Subcutaneous abdominal adipose tissue (tissue), 5 donors: Measurements from ENCODE around the gene RPIA.

Experiments
- H3K27ac ChIP-seq: one replicate; pipeline ENCODE4 v1.7.0; 2013; ENCODE audit warnings: low read depth, mild to moderate bottlenecking, inconsistent platforms, low read length, moderate library complexity
- H3K27me3 ChIP-seq, 5 donors: one replicate each; pipeline ENCODE4 v1.7.0; 2013; ENCODE audit warnings: low read length in 5 of 5, inconsistent platforms in 1 of 5; ENCODE audit not compliant: control insufficient read depth in 5 of 5, insufficient read depth in 4 of 5
- H3K36me3 ChIP-seq, 5 donors: one replicate each; pipeline ENCODE4 v1.7.0; 2013; ENCODE audit warnings: low read length in 5 of 5; ENCODE audit not compliant: control insufficient read depth in 5 of 5, insufficient read depth in 5 of 5
- H3K4me1 ChIP-seq, 5 donors: one replicate each; pipeline ENCODE4 v1.7.0; 2013; ENCODE audit warnings: low read length in 5 of 5, mild to moderate bottlenecking in 3 of 5, moderate library complexity in 1 of 5; ENCODE audit not compliant: control insufficient read depth in 5 of 5, insufficient read depth in 5 of 5
- H3K4me3 ChIP-seq, 5 donors: one replicate each; pipeline ENCODE4 v1.7.0; 2013; ENCODE audit warnings: low read length in 5 of 5, low read depth in 1 of 5
- H3K9ac ChIP-seq, 5 donors: one replicate each; pipeline ENCODE4 v1.7.0; 2013; ENCODE audit warnings: low read length in 5 of 5, mild to moderate bottlenecking in 4 of 5, moderate library complexity in 3 of 5
- H3K9me3 ChIP-seq, 5 donors: one replicate each; pipeline ENCODE4 v1.7.0; 2013; ENCODE audit warnings: low read length in 5 of 5; ENCODE audit not compliant: control insufficient read depth in 5 of 5
- donor health status: healthy.
- donor health status: healthy.
- donor health status: healthy.
- donor health status: healthy.
- donor health status: healthy.

Gene RPIA

GRCh38 chr2:88698027-88698413, 6.5 kb downstream of the RPIA start:
- H3K4me1 ChIP-seq = peaks cover 7 to 22% (median 17%) of the 10 kb centered on the region in 5 donors
- no peaks in the 10 kb centered on the region for H3K27me3 ChIP-seq
- peaks cover 8 to 28% (median 25%) of the 10 kb centered on the region in 5 donors for H3K36me3 ChIP-seq
- H3K9me3 ChIP-seq = no peaks in the 10 kb centered on the region
- no peak overlapping the region for H3K9ac ChIP-seq
- H3K27ac ChIP-seq = no peak overlapping the region
- no peak overlapping the region for H3K4me3 ChIP-seq

GRCh38 chr2:88698498-88699233, 7.2 kb downstream of the RPIA start:
- no peak overlapping the region for H3K27ac ChIP-seq
- no peaks in the 10 kb centered on the region for H3K9me3 ChIP-seq
- H3K27me3 ChIP-seq = no peaks in the 10 kb centered on the region
- no peak overlapping the region for H3K9ac ChIP-seq
- H3K4me3 ChIP-seq = no peak overlapping the region
- H3K4me1 ChIP-seq = peaks cover 4 to 15% (median 10%) of the 10 kb centered on the region in 5 donors
- H3K36me3 ChIP-seq = peaks cover 8 to 33% (median 25%) of the 10 kb centered on the region in 5 donors

- Histone ChIP-seq H3K9ac (no peak overlapping the region), H3K36me3 (peaks cover 0 to 12% (median 8%) of the 10 kb centered on the region in 5 donors), H3K9me3 (no peaks in the 10 kb centered on the region), H3K27me3 (no peaks in the 10 kb centered on the region), H3K4me1 (peaks cover 0 to 18% (median 14%) of the 10 kb centered on the region in 5 donors), H3K4me3 (no peak overlapping the region), H3K27ac (no peak overlapping the region)
Observed at GRCh38 chr2:88707003-88707402, 15.5 kb downstream of the RPIA start.

- Histone ChIP-seq H3K27ac (peak overlapping the region; percentile 73), H3K9me3 (no peaks in the 10 kb centered on the region), H3K4me1 (peaks cover 0 to 18% (median 14%) of the 10 kb centered on the region in 5 donors), H3K4me3 (peak overlapping the region in 2 of 5 donors; percentile 7 to 25), H3K36me3 (peaks cover 0 to 2% (median 0%) of the 10 kb centered on the region in 5 donors), H3K9ac (peak overlapping the region in 3 of 5 donors; percentile 5 to 48 (median 43)), H3K27me3 (no peaks in the 10 kb centered on the region)
Observed at GRCh38 chr2:88709181-88709631, 17.7 kb downstream of the RPIA start.

- H3K36me3 ChIP-seq = no peaks in the 10 kb centered on the region
- no peaks in the 10 kb centered on the region for H3K27me3 ChIP-seq
- H3K4me1 ChIP-seq = peaks cover 0 to 18% (median 15%) of the 10 kb centered on the region in 5 donors
- H3K9me3 ChIP-seq = no peaks in the 10 kb centered on the region
- H3K4me3 ChIP-seq = no peak overlapping the region
- H3K27ac ChIP-seq = no peak overlapping the region
- no peak overlapping the region for H3K9ac ChIP-seq
Observed at GRCh38 chr2:88711289-88711688, 19.8 kb downstream of the RPIA start.

- H3K36me3 ChIP-seq = no peaks in the 10 kb centered on the region
Observed at GRCh38 chr2:88711897-88712296, 20.4 kb downstream of the RPIA start.

GRCh38 chr2:88713408-88713807, 21.9 kb downstream of the RPIA start:
- Histone ChIP-seq H3K9me3 (no peaks in the 10 kb centered on the region), H3K4me1 (peaks cover 0 to 16% (median 13%) of the 10 kb centered on the region in 5 donors), H3K36me3 (no peaks in the 10 kb centered on the region), H3K9ac (no peak overlapping the region), H3K4me3 (no peak overlapping the region), H3K27me3 (no peaks in the 10 kb centered on the region), H3K27ac (no peak overlapping the region)

More at GRCh38 chr2:88711897-88712296, 20.4 kb downstream of the RPIA start:
- Histone ChIP-seq H3K9me3 (no peaks in the 10 kb centered on the region), H3K4me3 (no peak overlapping the region), H3K9ac (no peak overlapping the region), H3K27ac (no peak overlapping the region), H3K4me1 (peaks cover 0 to 18% (median 15%) of the 10 kb centered on the region in 5 donors), H3K27me3 (no peaks in the 10 kb centered on the region)

- Histone ChIP-seq H3K4me3 (no peak overlapping the region), H3K9ac (no peak overlapping the region), H3K4me1 (peaks cover 0 to 5% (median 3%) of the 10 kb centered on the region in 5 donors), H3K27me3 (no peaks in the 10 kb centered on the region), H3K36me3 (no peaks in the 10 kb centered on the region), H3K9me3 (no peaks in the 10 kb centered on the region), H3K27ac (no peak overlapping the region)
Observed at GRCh38 chr2:88714667-88715066, 23.2 kb downstream of the RPIA start.

GRCh38 chr2:88720399-88720798, 28.9 kb downstream of the RPIA start:
- H3K9ac ChIP-seq = no peak overlapping the region
- H3K4me3 ChIP-seq = no peak overlapping the region

GRCh38 chr2:88721268-88721667, 29.8 kb downstream of the RPIA start:
- Histone ChIP-seq H3K4me1 (no peaks in the 10 kb centered on the region), H3K27me3 (no peaks in the 10 kb centered on the region), H3K9me3 (no peaks in the 10 kb centered on the region), H3K4me3 (no peak overlapping the region), H3K36me3 (no peaks in the 10 kb centered on the region), H3K9ac (no peak overlapping the region), H3K27ac (no peak overlapping the region)

More at GRCh38 chr2:88720399-88720798, 28.9 kb downstream of the RPIA start:
- Histone ChIP-seq H3K9me3 (no peaks in the 10 kb centered on the region), H3K36me3 (no peaks in the 10 kb centered on the region), H3K27me3 (no peaks in the 10 kb centered on the region), H3K27ac (no peak overlapping the region), H3K4me1 (no peaks in the 10 kb centered on the region)
